ENCODE data around the gene CKMT1B.
"Not testable (repeated sequence)": the region's sequence is repeated elsewhere in the genome, so short reads cannot be mapped to it uniquely, and the experiment has no call there.

- TF ChIP-seq SUZ12 (IDR thresholded peaks at IDR 0.05; ENCODE audit: extremely low read depth, insufficient read depth, insufficient read length); ZNF274 (IDR thresholded peaks at IDR 0.05; ENCODE audit: low read depth, low read length): not testable (repeated sequence)
Observed at GRCh38 chr15:43593328-43594190, at the start of gene CKMT1B.
